Neural crest cell (in vitro differentiated cells): ENCODE measurements around the gene CENPX. TPM values are rescaled to one million over a fixed set of nuclear protein-coding genes. Genes with fewer than 3 reads are reported as not detected.

Experiments used
- DNase-seq: peaks from one replicate; pipeline ENCODE4 v3.0.0; 2021; ENCODE audit warnings: low read depth, mixed read lengths, low spot score
- H3K27ac Mint-ChIP-seq: one replicate; pipeline ENCODE4 v1.8.0; 2021; ENCODE audit warnings: mild to moderate bottlenecking, mixed read lengths; ENCODE audit not compliant: unreplicated experiment
- H3K27me3 Mint-ChIP-seq: 2 replicates; pipeline ENCODE4 v1.8.0; 2021; ENCODE audit warnings: low read depth, mild to moderate bottlenecking, mixed read lengths
- H3K36me3 Mint-ChIP-seq: 2 replicates; pipeline ENCODE4 v1.8.0; 2021; ENCODE audit warnings: low read depth, mild to moderate bottlenecking, mixed read lengths
- H3K4me1 Mint-ChIP-seq: 2 replicates; pipeline ENCODE4 v1.8.0; 2021; ENCODE audit warnings: mixed read lengths
- H3K4me3 Mint-ChIP-seq: one replicate; pipeline ENCODE4 v1.8.0; 2021; ENCODE audit warnings: mild to moderate bottlenecking, mixed read lengths
- H3K9me3 Mint-ChIP-seq: 2 replicates; pipeline ENCODE4 v1.8.0; 2021; ENCODE audit warnings: mixed read lengths
- CTCF ChIP-seq: fragments of 200-600 bp; sonication (generic); conservative IDR thresholded peaks from 2 replicates; pipeline ENCODE4 v1.5.0; 2021; ENCODE audit warnings: antibody characterized with exemption, mild to moderate bottlenecking
- total RNA-seq: library from RNA; stranded (reverse); gene quantifications from 2 replicates; pipeline ENCODE4 v1.2.1, GENCODE V29; 2021

The CENPX gene
- total RNA-seq, 1 donor from 2014 or later, result 135 TPM

GRCh38 chr17:81992306-81993102, 30.2 kb downstream of the CENPX start:
- peak overlapping the region; percentile 96 for H3K27ac Mint-ChIP-seq
- H3K4me3 Mint-ChIP-seq, result peak overlapping the region; percentile 57
- H3K36me3 Mint-ChIP-seq, result peaks cover 5% of the 10 kb centered on the region

GRCh38 chr17:81991684-81992305, 30.9 kb downstream of the CENPX start:
- no peak for TF ChIP-seq CTCF
- Mint-ChIP-seq H3K27me3 (no peaks in the 10 kb centered on the region), H3K36me3 (peaks cover 5% of the 10 kb centered on the region), H3K9me3 (no peaks in the 10 kb centered on the region), H3K4me1 (peaks cover 36% of the 10 kb centered on the region), H3K27ac (peak overlapping the region; percentile 96), H3K4me3 (peak overlapping the region; percentile 57)
- DNase-seq, result peak; percentile 66

More at GRCh38 chr17:81992306-81993102, 30.2 kb downstream of the CENPX start:
- Mint-ChIP-seq H3K4me1 (peaks cover 36% of the 10 kb centered on the region), H3K27me3 (no peaks in the 10 kb centered on the region), H3K9me3 (no peaks in the 10 kb centered on the region)
- DNase-seq, result no peak
- no peak for TF ChIP-seq CTCF

GRCh38 chr17:81990836-81991683, 31.6 kb downstream of the CENPX start:
- TF ChIP-seq CTCF, result no peak
- Mint-ChIP-seq H3K36me3 (peaks cover 10% of the 10 kb centered on the region), H3K4me3 (peak overlapping the region; percentile 61), H3K4me1 (peaks cover 36% of the 10 kb centered on the region), H3K27me3 (no peaks in the 10 kb centered on the region), H3K9me3 (no peaks in the 10 kb centered on the region), H3K27ac (peak overlapping the region; percentile 89)
- no peak for DNase-seq

GRCh38 chr17:81987161-81987770, 35.4 kb downstream of the CENPX start:
- Mint-ChIP-seq H3K4me1 (peaks cover 17% of the 10 kb centered on the region), H3K36me3 (peaks cover 13% of the 10 kb centered on the region), H3K27ac (no peak overlapping the region), H3K27me3 (no peaks in the 10 kb centered on the region), H3K4me3 (no peak overlapping the region), H3K9me3 (no peaks in the 10 kb centered on the region)
- no peak for TF ChIP-seq CTCF
- no peak for DNase-seq

- Mint-ChIP-seq H3K4me1 (peaks cover 10% of the 10 kb centered on the region), H3K27me3 (no peaks in the 10 kb centered on the region), H3K4me3 (no peak overlapping the region), H3K36me3 (peaks cover 13% of the 10 kb centered on the region), H3K27ac (no peak overlapping the region), H3K9me3 (no peaks in the 10 kb centered on the region)
- no peak for DNase-seq
- no peak for TF ChIP-seq CTCF
Measured at GRCh38 chr17:81986606-81987005, 36.1 kb downstream of the CENPX start.
